Heart left ventricle (tissue), 16 donors: ENCODE results near the gene GOLGA8B. TPM values are rescaled to one million over a fixed set of nuclear protein-coding genes. Genes with fewer than 3 reads are reported as not detected.

ENCODE experiments used
- ATAC-seq, 4 donors: fragments of 200-7000 bp; cut with Tn5 transposase; one replicate each; pipeline ENCODE4 v1.9.1; 2020 to 2022; ENCODE audit warnings: moderate library complexity in 4 of 4, mild to moderate bottlenecking in 3 of 4, moderate number of reproducible peaks in 1 of 4
- DNase-seq, 5 donors: peaks; one replicate each; pipeline ENCODE4 v3.0.0-alpha.2; 2020
- H3K27ac ChIP-seq, 12 donors: fragments of 200-600 bp; sonication (generic) in 4 of 12; one replicate each; pipeline versions ENCODE4 v1.5.0 to v1.8.0; 2016 to 2022; ENCODE audit warnings: mild to moderate bottlenecking in 2 of 12
- H3K27me3 ChIP-seq, 9 donors: fragments of 200-600 bp; sonication (generic) in 2 of 9; one replicate each; pipeline versions ENCODE4 v1.5.1 to v1.8.0; 2016 to 2022; ENCODE audit warnings: mild to moderate bottlenecking in 3 of 9
- H3K36me3 ChIP-seq, 9 donors: fragments of 200-600 bp; sonication (generic) in 2 of 9; one replicate each; pipeline versions ENCODE4 v1.5.0 to v1.8.0; 2018 to 2022; ENCODE audit warnings: mild to moderate bottlenecking in 2 of 9
- H3K4me1 ChIP-seq, 12 donors: fragments of 200-600 bp; sonication (generic) in 4 of 12; one replicate each; pipeline versions ENCODE4 v1.5.0 to v1.8.0; 2016 to 2022; ENCODE audit warnings: mild to moderate bottlenecking in 3 of 12
- H3K4me3 ChIP-seq, 12 donors: fragments of 200-600 bp; sonication (generic) in 4 of 12; one replicate each; pipeline versions ENCODE4 v1.5.0 to v1.8.0; 2017 to 2022; ENCODE audit warnings: mild to moderate bottlenecking in 9 of 12, moderate library complexity in 4 of 12
- H3K9me3 ChIP-seq, 12 donors: fragments of 200-600 bp; sonication (generic) in 4 of 12; one replicate each; pipeline versions ENCODE4 v1.5.0 to v1.8.0; 2016 to 2022; ENCODE audit warnings: mild to moderate bottlenecking in 1 of 12
- POLR2A ChIP-seq, 2 donors: fragments of 450-650 bp; IDR thresholded peaks; one replicate each; pipeline ENCODE4 v1.6.1; 2017; ENCODE audit warnings: antibody characterized with exemption in 2 of 2, mild to moderate bottlenecking in 2 of 2, moderate library complexity in 2 of 2
- WGBS, 4 donors: extraction: QIAGEN DNeasy Blood & Tissue Kit in 2 of 4; methylation state at CpG; one replicate each; pipeline versions ENCODE4 v1.1.5 to v1.1.7; 2013 to 2018; 5-methylcytosine and 5-hydroxymethylcytosine counted together
- intact Hi-C, 10 donors: fragments of 100-400 bp; cut with DNase I; formaldehyde crosslinking; loops; one replicate each; pipeline versions ENCODE4 v1.11.1 to v1.14.2; 2022
- polyA plus RNA-seq, 2 donors: library from polyadenylated mRNA; stranded (reverse); fragments of 200-250 nt; gene quantifications; one replicate each; pipeline ENCODE4 v1.2.3, GENCODE V29; 2013
- total RNA-seq, 9 donors: library from RNA; depleted of rRNA in 2 of 9; stranded (reverse); fragments of >200 nt in 2 of 9; fragmentation: NEBNext Ultra II Directional in 3 of 9; extraction: Animal tissue kit (Norgen Biotek cat#: 25700) in 3 of 9; gene quantifications; one replicate each; pipeline versions ENCODE4 v1.1.0 to v1.2.4, GENCODE V29; 2016 to 2023
- TF ChIP-seq, protein P1 (sequence below), 12 donors: fragments of 200-600 bp; sonication (generic) in 4 of 12; IDR thresholded peaks; one replicate each; pipeline versions ENCODE4 v1.5.0 to v1.8.0; 2018 to 2022; ENCODE audit warnings: antibody characterized with exemption in 12 of 12, mild to moderate bottlenecking in 5 of 12
- donor health status: ischemic (EF 13 %, LVEDD 7.1; RV severe dilation, severe dysfunction).
- donor health status: healthy with polysubstance abuse.
- donor health status: DM: no; HTN: yes; CAD: no.
- donor health status: DM: no; HTN: no; CAD: no.
- donor health status: ischemic (EF 25% LVEDD 6.9; RV normal size, moderate dysfunction).
- donor health status: ischemic (EF 25% LVEDD 5.7; RV mildly dilated, moderate dysfunction).
- donor health status: healthy.
- donor health status: DM: yes; HTN: yes; CAD: no.
- donor health status: ischemic (EF 35%, LVEDD 5.7; RV mildly dilated, moderate dysfunction).
- donor health status: nonischemic (EF 11% LVEDD 7.7; RV severe dilation, severe dysfunction).
- donor health status: DM: yes; HTN: yes; CAD: no.
- donor health status: PGD.
- donor health status: ischemic (EF 29% LVEDD 5.4; RV normal size, mild dysfunction).
- donor health status: nonischemic (EF 23%, LVEDD 6.1; RV moderate dilation, normal function).

The GOLGA8B gene
- total and polyA plus RNA-seq, 11 donors: 3.6 to 39.0 (median 18.4) TPM

DNA sequence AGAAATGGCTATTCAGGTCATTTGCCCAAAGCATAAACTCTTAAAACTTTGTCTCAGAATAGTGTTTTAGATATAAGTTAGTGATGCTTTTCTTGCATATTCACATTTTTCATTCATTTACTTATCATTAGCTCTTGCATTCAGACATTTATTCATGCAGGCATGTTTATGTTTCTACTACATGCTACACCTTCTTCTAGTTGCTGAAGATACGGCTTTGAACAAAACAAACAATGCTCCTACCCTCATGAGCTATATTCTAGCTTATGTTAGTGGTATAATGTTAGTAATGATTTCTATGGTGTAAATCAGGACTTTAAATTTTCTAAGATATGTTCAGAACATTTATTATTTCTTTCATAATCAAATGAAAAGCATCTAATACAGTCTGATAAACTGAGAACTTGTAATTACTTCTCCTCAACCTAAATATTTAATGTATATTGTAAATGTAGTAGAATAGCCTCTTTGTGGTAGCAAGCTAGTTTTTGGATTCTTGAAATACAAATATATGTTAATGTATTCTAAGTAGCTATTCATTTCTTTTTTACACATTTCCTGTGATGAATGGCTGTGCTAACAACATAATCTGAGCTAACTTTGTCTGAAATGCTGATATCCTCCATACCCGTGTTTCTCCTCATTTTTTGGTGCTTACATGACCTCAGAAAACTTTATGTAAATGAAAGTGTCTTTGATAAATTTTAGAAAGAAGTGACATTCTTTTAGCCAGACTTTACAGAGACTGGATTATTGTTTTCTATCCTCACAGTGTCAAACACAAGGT lies 15.5 kb upstream of the GOLGA8B start:
- WGBS, 4 donors: 72 to 83% (median 76%) methylated on average over 2 of the region's 2 CpGs
- DNase-seq (no peak), ATAC-seq (no peak)
- intact Hi-C loops: loop anchor here in 1 of 10 donors (10.0 kb wide), 1 partner anchor 354 kb away; no protein-coding TSS in a partner anchor
- no peaks in the 10 kb centered on the region for H3K36me3 ChIP-seq
- TF ChIP-seq, protein P1, sequence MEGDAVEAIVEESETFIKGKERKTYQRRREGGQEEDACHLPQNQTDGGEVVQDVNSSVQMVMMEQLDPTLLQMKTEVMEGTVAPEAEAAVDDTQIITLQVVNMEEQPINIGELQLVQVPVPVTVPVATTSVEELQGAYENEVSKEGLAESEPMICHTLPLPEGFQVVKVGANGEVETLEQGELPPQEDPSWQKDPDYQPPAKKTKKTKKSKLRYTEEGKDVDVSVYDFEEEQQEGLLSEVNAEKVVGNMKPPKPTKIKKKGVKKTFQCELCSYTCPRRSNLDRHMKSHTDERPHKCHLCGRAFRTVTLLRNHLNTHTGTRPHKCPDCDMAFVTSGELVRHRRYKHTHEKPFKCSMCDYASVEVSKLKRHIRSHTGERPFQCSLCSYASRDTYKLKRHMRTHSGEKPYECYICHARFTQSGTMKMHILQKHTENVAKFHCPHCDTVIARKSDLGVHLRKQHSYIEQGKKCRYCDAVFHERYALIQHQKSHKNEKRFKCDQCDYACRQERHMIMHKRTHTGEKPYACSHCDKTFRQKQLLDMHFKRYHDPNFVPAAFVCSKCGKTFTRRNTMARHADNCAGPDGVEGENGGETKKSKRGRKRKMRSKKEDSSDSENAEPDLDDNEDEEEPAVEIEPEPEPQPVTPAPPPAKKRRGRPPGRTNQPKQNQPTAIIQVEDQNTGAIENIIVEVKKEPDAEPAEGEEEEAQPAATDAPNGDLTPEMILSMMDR (IDR thresholded peaks at IDR 0.05): no peak
- no peak for TF ChIP-seq POLR2A (IDR thresholded peaks at IDR 0.05)
- no peaks in the 10 kb centered on the region for H3K9me3 ChIP-seq
- H3K4me3 ChIP-seq: no peak overlapping the region
- no peak overlapping the region for H3K27ac ChIP-seq
- peaks cover 0 to 10% (median 0%) of the 10 kb centered on the region in 9 donors for H3K27me3 ChIP-seq
- H3K4me1 ChIP-seq: peaks cover 0 to 3% (median 0%) of the 10 kb centered on the region in 12 donors

DNA sequence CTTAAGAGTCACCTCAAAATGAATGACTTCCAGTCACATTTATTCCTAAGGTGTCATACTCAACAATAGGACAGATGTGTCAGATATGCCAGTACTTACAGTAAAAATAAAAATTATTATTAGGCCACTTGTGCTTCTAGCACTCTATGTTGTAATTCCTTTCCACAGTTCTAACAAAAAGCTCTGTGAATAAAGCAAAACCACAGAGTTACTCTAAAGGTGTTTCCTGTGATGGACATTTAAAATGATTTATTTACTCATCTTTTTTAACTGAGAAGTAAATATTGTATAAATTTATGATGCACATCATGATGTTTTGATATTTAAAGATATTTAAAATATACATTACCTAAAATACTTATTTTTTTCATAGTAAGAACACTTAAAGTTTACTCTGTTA lies 13.9 kb upstream of the GOLGA8B start:
- H3K27me3 ChIP-seq: peaks cover 0 to 3% (median 0%) of the 10 kb centered on the region in 9 donors
- intact Hi-C loops: loop anchor here in 1 of 10 donors (10.0 kb wide), 1 partner anchor 353 kb away; no protein-coding TSS in a partner anchor
- no peak overlapping the region for H3K4me3 ChIP-seq
- ATAC-seq (no peak), DNase-seq (no peak)
- H3K4me1 ChIP-seq: peaks cover 0 to 3% (median 0%) of the 10 kb centered on the region in 12 donors
- H3K36me3 ChIP-seq: no peaks in the 10 kb centered on the region
- TF ChIP-seq, protein P1 (IDR thresholded peaks at IDR 0.05): no peak
- TF ChIP-seq POLR2A (IDR thresholded peaks at IDR 0.05): no peak
- H3K27ac ChIP-seq: no peak overlapping the region
- H3K9me3 ChIP-seq: no peaks in the 10 kb centered on the region

DNA sequence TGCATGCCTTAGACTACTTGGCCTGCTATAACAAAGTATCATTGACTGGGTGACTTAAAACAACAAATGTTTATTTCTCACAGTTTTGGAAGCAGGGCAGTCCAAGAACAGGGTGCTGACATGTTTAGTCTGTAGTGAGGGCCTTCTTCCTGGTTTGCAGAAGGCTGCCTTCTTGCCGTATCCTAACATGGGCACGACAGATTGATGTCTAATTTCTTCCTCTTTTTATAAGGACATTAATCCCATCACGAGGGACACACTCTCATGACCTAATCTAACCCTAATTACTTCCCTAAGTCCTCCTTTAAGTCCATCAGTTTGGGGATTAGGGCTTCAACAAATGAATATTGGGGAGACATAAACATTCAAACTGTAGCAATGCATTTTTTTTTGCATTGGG lies 10.9 kb upstream of the GOLGA8B start:
- Histone ChIP-seq H3K36me3 (no peaks in the 10 kb centered on the region), H3K9me3 (no peaks in the 10 kb centered on the region), H3K27me3 (peaks cover 0 to 3% (median 0%) of the 10 kb centered on the region in 9 donors), H3K27ac (no peak overlapping the region), H3K4me1 (no peaks in the 10 kb centered on the region), H3K4me3 (no peak overlapping the region)
- intact Hi-C loops: loop anchor here in 1 of 10 donors (10.0 kb wide), 1 partner anchor 350 kb away; no protein-coding TSS in a partner anchor
- ATAC-seq: no peak
- DNase-seq: no peak
- WGBS, 4 donors: 43 to 81% (median 67%) methylated on average over 3 of the region's 3 CpGs
- TF ChIP-seq, protein P1 (IDR thresholded peaks at IDR 0.05): no peak
- no peak for TF ChIP-seq POLR2A (IDR thresholded peaks at IDR 0.05)

DNA sequence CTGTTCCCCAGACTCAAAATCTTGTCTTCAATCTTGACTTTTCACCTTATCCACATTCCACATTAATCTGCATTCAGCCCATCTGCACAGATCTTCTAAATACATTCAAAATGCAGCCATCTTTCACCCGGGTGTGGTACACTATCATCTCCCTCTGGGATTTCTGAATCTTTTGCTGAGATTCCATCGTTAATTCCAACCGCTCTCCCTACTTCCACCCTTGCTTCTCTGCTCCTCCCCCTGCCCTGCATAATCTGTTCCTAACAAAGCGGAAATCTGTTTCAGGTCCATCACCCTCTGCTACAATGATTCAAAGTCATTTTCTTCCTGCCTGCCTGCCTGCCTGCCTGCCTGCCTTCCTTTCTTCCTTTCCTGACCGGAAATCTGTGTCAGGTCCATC lies 7.9 kb upstream of the GOLGA8B start:
- H3K4me3 ChIP-seq: no peak overlapping the region
- no peak for ATAC-seq

More for the DNA sequence above, 7.9 kb upstream of the GOLGA8B start:
- 49 to 59% (median 52%) methylated on average over 5 of the region's 5 CpGs for WGBS, 4 donors
- peaks cover 0 to 4% (median 0%) of the 10 kb centered on the region in 12 donors for H3K4me1 ChIP-seq
- no peaks in the 10 kb centered on the region for H3K36me3 ChIP-seq
- TF ChIP-seq, protein P1 (IDR thresholded peaks at IDR 0.05): no peak
- TF ChIP-seq POLR2A (IDR thresholded peaks at IDR 0.05): no peak
- no peak overlapping the region for H3K27ac ChIP-seq
- no peak for DNase-seq
- no peaks in the 10 kb centered on the region for H3K9me3 ChIP-seq
- H3K27me3 ChIP-seq: no peaks in the 10 kb centered on the region
- intact Hi-C loops: loop anchor here in 1 of 10 donors (10.0 kb wide), 1 partner anchor 347 kb away; no protein-coding TSS in a partner anchor
